CD4-positive, alpha-beta T cell treated with Interleukin-6 at 100 ng/mL for 8 hours (primary cell): ENCODE measurements around the gene RBM47.
"Not testable (repeated sequence)": the region's sequence is repeated elsewhere in the genome, so short reads cannot be mapped to it uniquely, and the experiment has no call there.

Source experiments
- DNase-seq: peaks from one replicate; pipeline ENCODE4 v3.0.0-alpha.2; 2020; ENCODE audit warnings: mixed read lengths, low spot score

RBM47 gene

GRCh38 chr4:40406340-40406739 lies 223.3 kb downstream of the RBM47 start:
- DNase-seq: no peak

GRCh38 chr4:40405193-40405592 lies 224.5 kb downstream of the RBM47 start:
- DNase-seq: no peak

DNA sequence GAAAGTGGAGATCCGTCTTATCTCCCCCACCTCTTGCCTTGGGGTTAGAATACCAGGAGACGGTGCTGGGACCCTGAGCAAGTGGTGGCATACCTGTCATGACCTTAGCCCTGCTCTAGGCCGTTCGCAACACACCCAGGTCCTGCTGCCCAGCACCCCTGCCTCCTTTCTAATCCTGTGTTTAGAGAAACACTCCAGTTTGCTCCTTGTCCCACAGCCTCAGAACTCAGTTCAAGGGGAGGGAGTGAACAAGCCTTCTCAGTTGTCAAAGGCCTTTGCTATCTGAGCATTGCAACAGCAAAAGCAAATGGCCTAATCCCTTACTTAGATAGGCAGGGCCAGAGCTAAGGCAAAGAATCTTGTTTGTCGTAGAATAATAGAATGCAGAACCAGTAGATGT lies 226.6 kb downstream of the RBM47 start:
- DNase-seq: no peak

GRCh38 chr4:40402556-40402955 lies 227.1 kb downstream of the RBM47 start:
- DNase-seq: no peak

- no peak for DNase-seq
Observed at GRCh38 chr4:40401631-40402030, 228.0 kb downstream of the RBM47 start.

DNA sequence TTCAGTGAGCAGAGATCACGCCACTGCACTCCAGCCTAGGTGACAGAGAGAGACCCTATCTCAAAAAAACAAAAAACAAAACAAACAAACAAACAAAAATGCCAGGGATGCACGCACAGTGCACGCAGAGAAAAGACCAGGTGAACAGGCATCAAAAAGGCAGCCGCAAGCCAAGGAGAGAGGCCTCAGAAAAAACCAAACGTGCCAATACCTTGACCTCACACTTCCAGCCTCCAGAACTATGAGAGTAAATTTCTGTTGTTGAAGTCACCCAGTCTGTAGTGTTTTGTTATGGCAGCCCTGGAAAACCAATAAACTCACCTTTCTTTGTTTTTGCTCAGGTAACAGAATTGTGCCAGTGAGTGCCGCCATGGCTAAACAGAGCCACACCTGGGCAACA lies 228.6 kb downstream of the RBM47 start:
- no peak for DNase-seq

GRCh38 chr4:40399578-40399977 lies 230.1 kb downstream of the RBM47 start:
- no peak for DNase-seq

DNA sequence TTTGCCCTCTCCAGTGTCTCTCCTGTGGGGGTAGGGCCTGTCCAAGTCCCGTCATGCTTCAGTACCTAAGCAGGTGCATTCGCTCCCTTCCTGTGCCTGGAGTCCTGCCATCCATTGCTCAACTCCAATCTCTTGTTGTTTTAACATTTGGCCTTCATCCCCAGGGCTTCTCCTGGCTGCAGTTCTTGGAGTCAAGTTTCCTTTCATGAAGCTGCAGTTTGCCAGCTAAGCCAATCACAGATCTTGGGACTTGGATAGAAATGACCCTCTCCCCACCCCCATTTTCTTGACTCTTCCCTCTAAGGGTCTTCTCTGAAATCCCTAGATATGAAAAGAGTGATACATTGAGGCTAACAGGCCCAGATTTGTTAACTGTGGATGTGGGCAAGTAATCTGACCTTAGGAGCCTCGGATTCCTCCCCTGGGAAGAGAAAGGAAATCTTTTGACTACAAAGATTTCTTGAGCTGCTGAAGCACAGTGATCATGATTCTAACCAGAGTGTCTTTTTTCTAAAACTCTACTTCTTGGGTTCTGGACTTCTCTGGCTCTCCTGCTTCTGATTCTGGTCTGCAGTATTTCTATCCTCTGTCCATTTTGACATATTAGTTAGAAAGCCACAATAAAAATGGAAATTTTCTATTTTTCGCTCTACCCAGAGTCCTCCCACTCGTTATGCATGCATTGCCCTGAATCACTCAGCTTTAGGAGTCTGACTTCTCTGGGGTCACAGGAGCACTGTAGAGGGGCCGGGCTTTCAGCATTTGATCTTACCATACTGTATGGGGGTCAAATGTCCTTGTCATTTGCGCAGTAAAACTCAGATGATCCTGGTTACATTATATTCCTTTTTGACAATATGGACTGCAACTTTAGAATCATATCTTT lies 233.5 kb downstream of the RBM47 start:
- DNase-seq: no peak

GRCh38 chr4:40395166-40395900 lies 234.3 kb downstream of the RBM47 start:
- DNase-seq: no peak

- DNase-seq: no peak
Observed at GRCh38 chr4:40394236-40394635, 235.4 kb downstream of the RBM47 start.

GRCh38 chr4:40392241-40392640 lies 237.4 kb downstream of the RBM47 start:
- not testable (repeated sequence) for DNase-seq

GRCh38 chr4:40389986-40390385 lies 239.7 kb downstream of the RBM47 start:
- DNase-seq: no peak

DNA sequence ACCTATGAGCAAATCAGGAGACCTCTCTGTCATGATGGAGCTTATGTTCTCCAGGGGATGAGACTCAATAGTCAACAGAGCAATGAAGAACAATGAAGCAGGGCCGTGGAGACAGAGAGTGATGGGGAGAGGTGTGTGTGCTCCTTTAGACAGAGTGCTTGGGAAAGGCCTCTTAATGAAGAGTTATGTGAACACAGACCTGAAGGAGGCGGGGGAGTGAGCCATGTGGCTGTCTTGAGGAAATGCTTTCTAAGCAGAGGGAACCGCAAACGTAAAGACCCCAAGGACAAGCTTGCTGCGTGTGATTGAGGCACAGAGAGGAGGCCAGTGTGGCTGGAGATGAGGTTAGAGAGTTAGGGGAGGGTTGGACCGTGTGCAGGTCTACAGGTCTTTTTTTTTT lies 241.4 kb downstream of the RBM47 start:
- DNase-seq: no peak

GRCh38 chr4:40380647-40381046 lies 249.0 kb downstream of the RBM47 start:
- no peak for DNase-seq

- DNase-seq: no peak
Observed at GRCh38 chr4:40379248-40379647, 250.4 kb downstream of the RBM47 start.

GRCh38 chr4:40378619-40379018 lies 251.0 kb downstream of the RBM47 start:
- no peak for DNase-seq

- DNase-seq: no peak
Observed at GRCh38 chr4:40377512-40378365, 251.9 kb downstream of the RBM47 start.

GRCh38 chr4:40375620-40376019 lies 254.0 kb downstream of the RBM47 start:
- no peak for DNase-seq

GRCh38 chr4:40375095-40375494 lies 254.6 kb downstream of the RBM47 start:
- no peak for DNase-seq

DNA sequence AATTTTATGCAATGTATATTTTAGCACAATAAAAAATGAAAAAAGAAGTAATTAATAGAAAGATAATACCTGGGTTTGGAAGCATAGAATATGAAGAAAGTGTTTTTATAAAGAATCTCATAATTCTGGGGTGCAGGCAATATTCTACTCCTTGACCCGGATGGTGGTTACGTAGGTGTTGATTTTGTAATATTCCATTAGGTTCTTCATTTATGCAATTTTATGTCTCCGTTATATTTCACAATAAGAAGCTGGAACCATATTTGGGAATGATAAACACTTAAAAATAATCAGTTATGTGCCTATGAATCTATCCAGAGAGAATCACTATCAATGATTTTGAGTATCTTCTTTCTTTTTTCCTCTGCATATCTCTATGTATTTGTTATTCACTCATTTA lies 256.0 kb downstream of the RBM47 start:
- DNase-seq: no peak
